T-cell (primary cell): ENCODE data around the gene VKORC1L1. TPM values are rescaled to one million over a fixed set of nuclear protein-coding genes. Genes with fewer than 3 reads are reported as not detected.
"Not testable (repeated sequence)": the region's sequence is repeated elsewhere in the genome, so short reads cannot be mapped to it uniquely, and the experiment has no call there.

Experiments used
- ATAC-seq, 4 experiments: fragments of 200-7000 bp in 3 of 4; fragments of 150-1000 bp in 1 of 4; cut with Tn5 transposase; replicated peaks in 1 of 4; 1 replicate in 3 of 4; 2 replicates in 1 of 4; pipeline ENCODE4 v1.10.0; 2021; ENCODE audit warnings: moderate library complexity in 3 of 4, mild to moderate bottlenecking in 2 of 4, moderate number of reproducible peaks in 1 of 4
- CTCF ChIA-PET, 2 donors: fragments of 300-600 bp; sonication (Branson Sonifier 250); formaldehyde crosslinking; loops; one replicate each; lab custom pipeline; 2022; ENCODE audit warnings: antibody characterized with exemption in 2 of 2; lab: Charles Lee
- POLR2A ChIA-PET, 2 donors: fragments of 300-600 bp; sonication (Branson Sonifier 250); formaldehyde crosslinking; loops; one replicate each; lab custom pipeline; 2022; ENCODE audit warnings: antibody characterized with exemption in 2 of 2; lab: Charles Lee
- DNase-seq, 35 experiments: peaks; one replicate each; pipeline versions ENCODE4 v3.0.0 to v3.0.0-alpha.2; 2013 to 2023
- H3K27ac ChIP-seq: one replicate; pipeline ENCODE4 v1.5.1; 2013; ENCODE audit warnings: low read length
- H3K27me3 ChIP-seq, 2 experiments: replicated peaks in 1 of 2; 1 replicate in 1 of 2; 2 replicates in 1 of 2; pipeline versions ENCODE4 v1.6.1 to v1.7.0; 2013; ENCODE audit warnings: low read length in 1 of 2, mixed read lengths in 1 of 2; ENCODE audit not compliant: control insufficient read depth in 2 of 2, insufficient read depth in 2 of 2; ENCODE audit errors: extremely low read depth in 1 of 2
- H3K36me3 ChIP-seq, 2 donors: 1 replicate in 1 of 2; 2 replicates in 1 of 2; pipeline versions ENCODE4 v1.6.1 to v1.7.0; 2013; ENCODE audit warnings: low read length in 1 of 2; ENCODE audit not compliant: control insufficient read depth in 2 of 2, insufficient read depth in 1 of 2; ENCODE audit errors: extremely low read depth in 1 of 2
- H3K4me1 ChIP-seq, 2 experiments: 1 replicate in 1 of 2; 2 replicates in 1 of 2; pipeline versions ENCODE4 v1.6.1 to v1.7.0; 2013; ENCODE audit warnings: low read length in 2 of 2, mixed read lengths in 1 of 2; ENCODE audit not compliant: insufficient read depth in 2 of 2, control insufficient read depth in 1 of 2; ENCODE audit errors: extremely low read depth in 1 of 2
- H3K4me3 ChIP-seq, 2 donors: 1 replicate in 1 of 2; 2 replicates in 1 of 2; pipeline versions ENCODE4 v1.5.1 to v1.7.0; 2013; ENCODE audit warnings: mild to moderate bottlenecking in 2 of 2, low read length in 1 of 2, moderate library complexity in 1 of 2; ENCODE audit not compliant: control insufficient read depth in 1 of 2; ENCODE audit errors: extremely low read depth in 1 of 2
- H3K9me3 ChIP-seq: 2 replicates; pipeline ENCODE4 v1.7.0; 2013
- H3K27ac Mint-ChIP-seq, 2 donors: one replicate each; pipeline ENCODE4 v1.8.0; 2020 to 2021; ENCODE audit warnings: mild to moderate bottlenecking in 2 of 2, mixed read lengths in 2 of 2
- H3K27me3 Mint-ChIP-seq, 2 donors: one replicate each; pipeline ENCODE4 v1.8.0; 2021 to 2022; ENCODE audit warnings: mixed read lengths in 2 of 2
- H3K36me3 Mint-ChIP-seq: one replicate; pipeline ENCODE4 v1.8.0; 2021; ENCODE audit warnings: mixed read lengths
- H3K4me1 Mint-ChIP-seq, 3 donors: one replicate each; pipeline ENCODE4 v1.8.0; 2020 to 2022; ENCODE audit warnings: mixed read lengths in 3 of 3, mild to moderate bottlenecking in 1 of 3
- H3K4me3 Mint-ChIP-seq, 3 donors: one replicate each; pipeline ENCODE4 v1.8.0; 2020 to 2022; ENCODE audit warnings: mild to moderate bottlenecking in 3 of 3, mixed read lengths in 3 of 3, moderate library complexity in 3 of 3
- H3K9me3 Mint-ChIP-seq, 3 donors: one replicate each; pipeline ENCODE4 v1.8.0; 2020 to 2022; ENCODE audit warnings: mixed read lengths in 3 of 3
- WGBS: methylation state at CpG from one replicate; pipeline ENCODE4 v1.1.5; 2013; ENCODE audit warnings: missing lambda C conversion rate; ENCODE audit not compliant: insufficient coverage; 5-methylcytosine and 5-hydroxymethylcytosine counted together
- total RNA-seq, 35 experiments: library from RNA in 6 of 35; stranded (reverse) in 6 of 35; fragments of 120-200 nt in 1 of 35; gene quantifications; one replicate each; pipeline versions ENCODE4 v1.2.1 to v1.2.4 and lab custom pipeline; 2013 to 2026

VKORC1L1 gene
- total RNA-seq, 5 donors from 2014 or later (not counting 1 experiment from before 2014, with no cell fraction given) = 3.8 to 13.2 (median 10.8) TPM

GRCh38 chr7:65840446-65840845 lies 32.4 kb upstream of the VKORC1L1 start:
- no peak overlapping the region for H3K4me3 Mint-ChIP-seq

GRCh38 chr7:65843616-65844015 lies 29.3 kb upstream of the VKORC1L1 start:
- CTCF ChIA-PET, H3K27me3 Mint-ChIP-seq, H3K9me3 ChIP-seq, H3K36me3 ChIP-seq, H3K27ac Mint-ChIP-seq, H3K36me3 Mint-ChIP-seq, H3K9me3 Mint-ChIP-seq, H3K27ac ChIP-seq, H3K27me3 ChIP-seq, ATAC-seq, H3K4me1 Mint-ChIP-seq, DNase-seq, H3K4me3 Mint-ChIP-seq, H3K4me1 ChIP-seq, H3K4me3 ChIP-seq: not testable (repeated sequence)
- POLR2A ChIA-PET = interaction anchor here in 1 of 2 donors (0.5 kb wide), 1 partner anchor 86 kb away, joined by 4 read pairs; no protein-coding TSS in a partner anchor

More at GRCh38 chr7:65840446-65840845, 32.4 kb upstream of the VKORC1L1 start:
- H3K9me3 ChIP-seq = no peaks in the 10 kb centered on the region
- no peaks in the 10 kb centered on the region for H3K9me3 Mint-ChIP-seq
- WGBS = 95% methylated on average over 4 of the region's 4 CpGs
- no peaks in the 10 kb centered on the region for H3K27me3 ChIP-seq
- no peaks in the 10 kb centered on the region for H3K36me3 Mint-ChIP-seq
- CTCF ChIA-PET = no interaction called here
- peaks cover 2 to 10% (median 4%) of the 10 kb centered on the region in 3 donors for H3K4me1 Mint-ChIP-seq
- no peak overlapping the region for H3K27ac ChIP-seq
- no peaks in the 10 kb centered on the region for H3K36me3 ChIP-seq
- no peak overlapping the region for H3K27ac Mint-ChIP-seq
- H3K4me3 ChIP-seq = no peak overlapping the region
- no peaks in the 10 kb centered on the region for H3K27me3 Mint-ChIP-seq
- POLR2A ChIA-PET = no interaction called here
- ATAC-seq (no peak), DNase-seq (peak in 1 of 35 experiments; percentile 5)
- H3K4me1 ChIP-seq = no peaks in the 10 kb centered on the region

GRCh38 chr7:65846008-65846570 lies 26.8 kb upstream of the VKORC1L1 start:
- peaks cover 0 to under 1% of the 10 kb centered on the region in 2 experiments for H3K27me3 ChIP-seq
- H3K4me3 ChIP-seq = no peak overlapping the region
- H3K9me3 ChIP-seq = no peaks in the 10 kb centered on the region
- no peak overlapping the region for H3K27ac Mint-ChIP-seq
- peaks cover 0 to 7% (median 0%) of the 10 kb centered on the region in 3 donors for H3K4me1 Mint-ChIP-seq
- no peak overlapping the region for H3K27ac ChIP-seq
- no peaks in the 10 kb centered on the region for H3K36me3 ChIP-seq
- POLR2A ChIA-PET = interaction anchor here in 1 of 2 donors (0.6 kb wide), 1 partner anchor 222 kb away, joined by 9 read pairs; no protein-coding TSS in a partner anchor
- no peaks in the 10 kb centered on the region for H3K9me3 Mint-ChIP-seq
- DNase-seq (no peak), ATAC-seq (no peak)
- no peaks in the 10 kb centered on the region for H3K36me3 Mint-ChIP-seq
- no peaks in the 10 kb centered on the region for H3K4me1 ChIP-seq
- WGBS = 89% methylated on average over 3 of the region's 4 CpGs
- CTCF ChIA-PET = no interaction called here
- H3K27me3 Mint-ChIP-seq = peaks cover 0 to 3% of the 10 kb centered on the region in 2 donors
- H3K4me3 Mint-ChIP-seq = no peak overlapping the region

GRCh38 chr7:65853426-65853825 lies 19.4 kb upstream of the VKORC1L1 start:
- H3K27me3 ChIP-seq, H3K36me3 ChIP-seq, H3K4me3 ChIP-seq, H3K9me3 ChIP-seq, H3K27ac ChIP-seq, H3K4me1 Mint-ChIP-seq, POLR2A ChIA-PET, H3K36me3 Mint-ChIP-seq, CTCF ChIA-PET, H3K4me3 Mint-ChIP-seq, DNase-seq, H3K9me3 Mint-ChIP-seq, H3K4me1 ChIP-seq, ATAC-seq, H3K27ac Mint-ChIP-seq, H3K27me3 Mint-ChIP-seq: not testable (repeated sequence)
- WGBS = no CpG with 5 or more reads among the region's 3 CpGs

GRCh38 chr7:65853892-65854291 lies 19.0 kb upstream of the VKORC1L1 start:
- CTCF ChIA-PET, H3K27ac Mint-ChIP-seq: not testable (repeated sequence)
- POLR2A ChIA-PET = interaction anchor here in 1 of 2 donors (0.6 kb wide), 1 partner anchor 13 kb away, joined by 3 read pairs; no protein-coding TSS in a partner anchor

GRCh38 chr7:65857321-65857894 lies 15.5 kb upstream of the VKORC1L1 start:
- H3K36me3 Mint-ChIP-seq, H3K4me1 Mint-ChIP-seq, H3K9me3 Mint-ChIP-seq, DNase-seq, H3K4me3 ChIP-seq, H3K36me3 ChIP-seq, H3K4me3 Mint-ChIP-seq, H3K27ac ChIP-seq, H3K27me3 ChIP-seq, H3K4me1 ChIP-seq, H3K9me3 ChIP-seq, H3K27ac Mint-ChIP-seq, ATAC-seq, CTCF ChIA-PET, H3K27me3 Mint-ChIP-seq: not testable (repeated sequence)
- POLR2A ChIA-PET = interaction anchor here (0.6 to 0.7 kb wide), 2 partner anchors 116 to 675 kb away, joined by 3 to 5 read pairs; no protein-coding TSS in a partner anchor
- WGBS = no CpG with 5 or more reads among the region's 5 CpGs

More at GRCh38 chr7:65853892-65854291, 19.0 kb upstream of the VKORC1L1 start:
- not testable (repeated sequence) for H3K9me3 Mint-ChIP-seq, H3K27me3 ChIP-seq, H3K4me1 ChIP-seq, H3K9me3 ChIP-seq, DNase-seq, H3K4me3 ChIP-seq, H3K27me3 Mint-ChIP-seq, H3K4me1 Mint-ChIP-seq, ATAC-seq, H3K36me3 ChIP-seq, H3K36me3 Mint-ChIP-seq, H3K27ac ChIP-seq, H3K4me3 Mint-ChIP-seq
- 93% methylated on average over 6 of the region's 7 CpGs for WGBS
